Measurements from ENCODE around the gene CENPO. TPM values are rescaled to one million over a fixed set of nuclear protein-coding genes. Genes with fewer than 3 reads are reported as not detected.

Gene CENPO
- total RNA-seq, 1 donor from 2014 or later, result 17.5 TPM

GRCh38 chr2:24843330-24843860 is 50.2 kb downstream of the CENPO start:
- no peak overlapping the region for H3K27ac ChIP-seq (ENCODE audit: low read depth, low read length)
- H4K20me1 ChIP-seq (ENCODE audit: insufficient read depth, low read length), result no peaks in the 10 kb centered on the region
- H3K4me1 Mint-ChIP-seq (ENCODE audit: low read depth, unreplicated experiment), result no peaks in the 10 kb centered on the region
- H3K9me3 ChIP-seq (ENCODE audit: insufficient read depth, low read depth, low read length), result no peaks in the 10 kb centered on the region
- H3K4me3 Mint-ChIP-seq (ENCODE audit: unreplicated experiment), result no peak overlapping the region
- H3K4me2 ChIP-seq (ENCODE audit: low read length), result no peak overlapping the region
- H3K4me1 ChIP-seq (ENCODE audit: insufficient read depth, low read length), result no peaks in the 10 kb centered on the region
- FAIRE-seq (no peak), DNase-seq (ENCODE audit: low read depth) (no peak)
- peaks cover 3% of the 10 kb centered on the region for H3K27me3 Mint-ChIP-seq (ENCODE audit: low read depth, unreplicated experiment)
- H3K9ac ChIP-seq (ENCODE audit: low read length), result no peak overlapping the region
- H3K79me2 ChIP-seq (ENCODE audit: insufficient read depth, low read length), result no peaks in the 10 kb centered on the region
- H3K36me3 Mint-ChIP-seq (ENCODE audit: low read depth, unreplicated experiment), result peaks cover 5% of the 10 kb centered on the region
- H2AFZ ChIP-seq (ENCODE audit: low read depth, low read length), result no peak overlapping the region
- no peaks in the 10 kb centered on the region for H3K36me3 ChIP-seq (ENCODE audit: insufficient read depth, low read length)
- H3K27ac Mint-ChIP-seq (ENCODE audit: unreplicated experiment), result no peak overlapping the region
- H3K27me3 ChIP-seq (ENCODE audit: insufficient read depth, low read length), result no peaks in the 10 kb centered on the region
- peaks cover 9% of the 10 kb centered on the region for H3K9me3 Mint-ChIP-seq (ENCODE audit: unreplicated experiment)
- no peak overlapping the region for H3K4me3 ChIP-seq (ENCODE audit: insufficient read depth, low read depth, low read length)
- TF ChIP-seq EZH2 (IDR thresholded peaks at IDR 0.05; ENCODE audit: insufficient read depth, low read length) (no peak), CTCF (IDR thresholded peaks at IDR 0.05; ENCODE audit: insufficient read depth, low read depth, low read length) (no peak)

GRCh38 chr2:24844023-24844685 is 50.9 kb downstream of the CENPO start:
- Mint-ChIP-seq H3K27ac (ENCODE audit: unreplicated experiment) (no peak overlapping the region), H3K27me3 (ENCODE audit: low read depth, unreplicated experiment) (peaks cover 3% of the 10 kb centered on the region), H3K36me3 (ENCODE audit: low read depth, unreplicated experiment) (peaks cover 8% of the 10 kb centered on the region), H3K4me3 (ENCODE audit: unreplicated experiment) (no peak overlapping the region), H3K9me3 (ENCODE audit: unreplicated experiment) (peaks cover 9% of the 10 kb centered on the region), H3K4me1 (ENCODE audit: low read depth, unreplicated experiment) (no peaks in the 10 kb centered on the region)
- FAIRE-seq, result no peak
- Histone ChIP-seq H3K4me2 (ENCODE audit: low read length) (no peak overlapping the region), H4K20me1 (ENCODE audit: insufficient read depth, low read length) (no peaks in the 10 kb centered on the region), H3K9me3 (ENCODE audit: insufficient read depth, low read depth, low read length) (no peaks in the 10 kb centered on the region), H3K4me1 (ENCODE audit: insufficient read depth, low read length) (no peaks in the 10 kb centered on the region), H3K79me2 (ENCODE audit: insufficient read depth, low read length) (no peaks in the 10 kb centered on the region), H3K4me3 (ENCODE audit: insufficient read depth, low read depth, low read length) (no peak overlapping the region), H3K36me3 (ENCODE audit: insufficient read depth, low read length) (no peaks in the 10 kb centered on the region), H3K27me3 (ENCODE audit: insufficient read depth, low read length) (no peaks in the 10 kb centered on the region), H2AFZ (ENCODE audit: low read depth, low read length) (no peak overlapping the region), H3K9ac (ENCODE audit: low read length) (no peak overlapping the region), H3K27ac (ENCODE audit: low read depth, low read length) (no peak overlapping the region)
- DNase-seq (ENCODE audit: low read depth), result no peak
- TF ChIP-seq EZH2 (IDR thresholded peaks at IDR 0.05; ENCODE audit: insufficient read depth, low read length), result no peak
- TF ChIP-seq CTCF (IDR thresholded peaks at IDR 0.05; ENCODE audit: insufficient read depth, low read depth, low read length), result no peak

- Histone ChIP-seq H4K20me1 (ENCODE audit: insufficient read depth, low read length) (no peaks in the 10 kb centered on the region), H2AFZ (ENCODE audit: low read depth, low read length) (no peak overlapping the region), H3K79me2 (ENCODE audit: insufficient read depth, low read length) (no peaks in the 10 kb centered on the region), H3K36me3 (ENCODE audit: insufficient read depth, low read length) (no peaks in the 10 kb centered on the region), H3K27me3 (ENCODE audit: insufficient read depth, low read length) (no peaks in the 10 kb centered on the region), H3K4me2 (ENCODE audit: low read length) (no peak overlapping the region), H3K9me3 (ENCODE audit: insufficient read depth, low read depth, low read length) (no peaks in the 10 kb centered on the region), H3K27ac (ENCODE audit: low read depth, low read length) (no peak overlapping the region), H3K4me3 (ENCODE audit: insufficient read depth, low read depth, low read length) (no peak overlapping the region), H3K4me1 (ENCODE audit: insufficient read depth, low read length) (no peaks in the 10 kb centered on the region), H3K9ac (ENCODE audit: low read length) (no peak overlapping the region)
- peaks cover 9% of the 10 kb centered on the region for H3K9me3 Mint-ChIP-seq (ENCODE audit: unreplicated experiment)
- DNase-seq (ENCODE audit: low read depth) (no peak), FAIRE-seq (no peak)
- no peak overlapping the region for H3K27ac Mint-ChIP-seq (ENCODE audit: unreplicated experiment)
- peaks cover 8% of the 10 kb centered on the region for H3K36me3 Mint-ChIP-seq (ENCODE audit: low read depth, unreplicated experiment)
- H3K27me3 Mint-ChIP-seq (ENCODE audit: low read depth, unreplicated experiment), result peaks cover 3% of the 10 kb centered on the region
- no peaks in the 10 kb centered on the region for H3K4me1 Mint-ChIP-seq (ENCODE audit: low read depth, unreplicated experiment)
- TF ChIP-seq EZH2 (IDR thresholded peaks at IDR 0.05; ENCODE audit: insufficient read depth, low read length), result no peak
- no peak for TF ChIP-seq CTCF (IDR thresholded peaks at IDR 0.05; ENCODE audit: insufficient read depth, low read depth, low read length)
- no peak overlapping the region for H3K4me3 Mint-ChIP-seq (ENCODE audit: unreplicated experiment)
Observed at GRCh38 chr2:24845691-24846090, 52.5 kb downstream of the CENPO start.
